Spleen (tissue), 3 donors: ENCODE results near the gene PCDHB12.

Source experiments
- POLR2A ChIP-seq, 3 donors: fragments of 450-650 bp; IDR thresholded peaks; one replicate each; pipeline ENCODE4 v1.5.1; 2017; ENCODE audit warnings: antibody characterized with exemption in 3 of 3, mild to moderate bottlenecking in 1 of 3
- POLR2AphosphoS5 ChIP-seq, 3 donors: sonication (generic); formaldehyde crosslinking; IDR thresholded peaks; one replicate each; pipeline ENCODE4 v1.5.1; 2017; ENCODE audit warnings: antibody characterized with exemption in 3 of 3

GRCh38 chr5:141234109-141234667, 25.7 kb downstream of the PCDHB12 start:
- TF ChIP-seq POLR2AphosphoS5 (IDR thresholded peaks at IDR 0.05) (no peak), POLR2A (IDR thresholded peaks at IDR 0.05) (no peak)
